Small intestine (tissue), 7 donors: Measurements from ENCODE around the gene CPVL. TPM values are rescaled to one million over a fixed set of nuclear protein-coding genes. Genes with fewer than 3 reads are reported as not detected.
"Not testable (repeated sequence)": the region's sequence is repeated elsewhere in the genome, so short reads cannot be mapped to it uniquely, and the experiment has no call there.

ENCODE experiments used
- DNase-seq, 2 donors: peaks; one replicate each; pipeline versions ENCODE4 v3.0.0 to v3.0.0-alpha.2; 2013
- FAIRE-seq: peaks from 2 replicates; lab custom pipeline; 2012; peaks lifted over from hg19 to GRCh38; lab: Jason Lieb, UNC
- H3K27ac ChIP-seq, 3 donors: one replicate each; pipeline ENCODE4 v1.5.1; 2013; ENCODE audit warnings: low read length in 2 of 3, mild to moderate bottlenecking in 2 of 3, control low read depth in 1 of 3, inconsistent platforms in 1 of 3, low read depth in 1 of 3, moderate library complexity in 1 of 3
- H3K27me3 ChIP-seq, 3 donors: one replicate each; pipeline ENCODE4 v1.6.1; 2013; ENCODE audit warnings: low read length in 3 of 3, inconsistent platforms in 1 of 3; ENCODE audit not compliant: control insufficient read depth in 3 of 3, insufficient read depth in 3 of 3
- H3K36me3 ChIP-seq, 3 donors: one replicate each; pipeline ENCODE4 v1.6.1; 2013; ENCODE audit warnings: low read length in 3 of 3, inconsistent platforms in 1 of 3, low read depth in 1 of 3, mild to moderate bottlenecking in 1 of 3, moderate library complexity in 1 of 3; ENCODE audit not compliant: control insufficient read depth in 3 of 3, insufficient read depth in 2 of 3
- H3K4me1 ChIP-seq, 3 donors: one replicate each; pipeline ENCODE4 v1.6.1; 2013; ENCODE audit warnings: low read length in 2 of 3, inconsistent platforms in 1 of 3, low read depth in 1 of 3, mild to moderate bottlenecking in 1 of 3, moderate library complexity in 1 of 3; ENCODE audit not compliant: control insufficient read depth in 3 of 3, insufficient read depth in 2 of 3
- H3K4me3 ChIP-seq, 3 donors: one replicate each; pipeline ENCODE4 v1.5.1; 2013; ENCODE audit warnings: low read length in 3 of 3, control low read depth in 1 of 3, inconsistent platforms in 1 of 3, low read depth in 1 of 3, mild to moderate bottlenecking in 1 of 3, moderate library complexity in 1 of 3
- H3K9me3 ChIP-seq, 2 donors: one replicate each; pipeline ENCODE4 v1.6.1; 2013; ENCODE audit warnings: low read depth in 1 of 2, low read length in 1 of 2; ENCODE audit not compliant: control insufficient read depth in 2 of 2, insufficient read depth in 1 of 2
- WGBS, 3 donors: extraction: QIAGEN DNeasy Blood & Tissue Kit; methylation state at CpG; one replicate each; pipeline ENCODE4 v1.1.7; 2013; 5-methylcytosine and 5-hydroxymethylcytosine counted together
- polyA plus RNA-seq, 4 donors: library from polyadenylated mRNA; stranded (reverse) in 3 of 4; unstranded in 1 of 4; fragments of 200-250 nt in 3 of 4; fragments of 120-200 nt in 1 of 4; gene quantifications; one replicate each; pipeline versions ENCODE4 v1.2.1 to v1.2.3, GENCODE V29; 2013
- donor health status: healthy with polysubstance abuse.
- donor health status: control.
- donor health status: control.
- donor health status: Bipolar disorder and iron deficiency.
- donor health status: healthy.

CPVL gene
- polyA plus RNA-seq, 4 donors = 1.8 to 320 (median 11.2) TPM

- not testable (repeated sequence) for DNase-seq, FAIRE-seq, H3K4me1 ChIP-seq, H3K4me3 ChIP-seq, H3K9me3 ChIP-seq, H3K27me3 ChIP-seq, H3K27ac ChIP-seq
- peaks cover 0 to 16% (median 0%) of the 10 kb centered on the region in 3 donors for H3K36me3 ChIP-seq
- WGBS, 3 donors = 59 to 82% (median 62%) methylated on average over 2 of the region's 2 CpGs
Measured at GRCh38 chr7:29114266-29114665, 32.1 kb downstream of the CPVL start.

DNA sequence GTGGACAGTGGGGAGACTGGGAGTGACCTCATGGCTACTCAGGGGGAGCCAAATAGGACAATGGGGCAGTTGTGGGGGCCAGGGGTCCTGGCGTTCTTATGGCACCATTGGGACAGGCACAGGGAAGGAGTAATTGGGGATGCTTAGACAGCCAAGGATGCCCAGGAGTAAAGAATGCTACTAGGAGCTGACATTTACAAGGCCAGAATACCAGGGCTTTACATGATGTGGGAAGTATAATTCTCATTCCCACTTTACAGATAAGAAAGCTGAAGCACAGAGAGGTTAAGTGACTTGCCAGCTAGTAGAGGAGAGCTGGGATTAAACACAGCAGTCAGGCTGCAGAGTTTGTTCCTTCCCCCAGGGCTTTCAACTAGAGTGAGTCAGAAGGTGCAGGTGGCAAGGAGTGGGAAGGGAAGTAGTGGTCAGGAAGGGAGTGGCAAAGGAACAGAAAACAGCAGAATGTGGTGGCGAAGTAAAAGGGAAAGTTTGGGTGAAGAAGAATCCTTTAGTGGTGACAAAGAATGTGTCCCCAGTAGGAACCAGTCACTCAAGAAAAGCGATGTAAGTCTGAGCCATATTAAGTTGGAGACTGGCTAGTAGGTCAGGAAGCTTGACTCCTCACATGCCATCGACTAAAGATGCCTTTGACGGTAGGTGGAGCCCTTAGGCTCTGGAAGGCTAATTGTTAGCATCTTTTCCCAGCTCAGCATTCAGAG lies 32.8 kb downstream of the CPVL start:
- H3K4me3 ChIP-seq = no peak overlapping the region
- no peaks in the 10 kb centered on the region for H3K4me1 ChIP-seq
- 20 to 45% (median 25%) methylated on average over 5 of the region's 5 CpGs for WGBS, 3 donors
- H3K27ac ChIP-seq = no peak overlapping the region
- FAIRE-seq (no peak), DNase-seq (peak; percentile 54 to 73)
- no peaks in the 10 kb centered on the region for H3K27me3 ChIP-seq
- peaks cover 0 to 3% of the 10 kb centered on the region in 2 donors for H3K9me3 ChIP-seq
- peaks cover 0 to 10% (median 0%) of the 10 kb centered on the region in 3 donors for H3K36me3 ChIP-seq

- FAIRE-seq (no peak), DNase-seq (no peak)
- 68 to 87% (median 80%) methylated on average over 4 of the region's 4 CpGs for WGBS, 3 donors
- H3K9me3 ChIP-seq = peaks cover 0 to 3% of the 10 kb centered on the region in 2 donors
- H3K4me3 ChIP-seq = no peak overlapping the region
- H3K27ac ChIP-seq = no peak overlapping the region
- no peaks in the 10 kb centered on the region for H3K4me1 ChIP-seq
- H3K36me3 ChIP-seq = peaks cover 0 to 12% (median 0%) of the 10 kb centered on the region in 3 donors
- H3K27me3 ChIP-seq = no peaks in the 10 kb centered on the region
Measured at GRCh38 chr7:29112721-29113120, 33.6 kb downstream of the CPVL start.

DNA sequence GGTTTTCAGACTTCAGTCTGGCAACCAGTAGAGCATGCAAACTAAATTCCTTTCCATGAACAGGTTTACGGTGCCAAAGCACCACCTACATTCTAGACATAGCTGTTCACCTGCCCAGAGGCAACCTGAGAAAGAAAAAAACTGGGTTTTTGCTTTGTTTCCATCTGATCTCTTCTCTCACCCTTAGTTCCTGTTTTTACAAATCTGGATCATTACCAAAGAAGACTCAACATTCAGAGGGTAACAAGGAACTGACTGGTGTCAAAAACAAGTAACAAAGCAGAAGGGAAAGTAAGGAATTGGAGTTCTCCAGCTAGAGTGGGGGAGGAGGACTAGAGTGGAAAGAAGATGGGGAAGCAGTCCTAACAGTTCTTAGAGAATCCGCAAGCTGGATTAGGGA lies 36.4 kb downstream of the CPVL start:
- H3K9me3 ChIP-seq = peaks cover 0 to 3% of the 10 kb centered on the region in 2 donors
- no peak overlapping the region for H3K4me3 ChIP-seq
- FAIRE-seq (no peak), DNase-seq (no peak)
- H3K4me1 ChIP-seq = no peaks in the 10 kb centered on the region
- WGBS, 3 donors = 81 to 87% (median 84%) methylated on average over 2 of the region's 2 CpGs
- no peak overlapping the region for H3K27ac ChIP-seq
- no peaks in the 10 kb centered on the region for H3K27me3 ChIP-seq
- H3K36me3 ChIP-seq = peaks cover 0 to 22% (median 0%) of the 10 kb centered on the region in 3 donors

- Histone ChIP-seq H3K9me3 (peaks cover 0 to 3% of the 10 kb centered on the region in 2 donors), H3K36me3 (peaks cover 0 to 22% (median 0%) of the 10 kb centered on the region in 3 donors), H3K27ac (no peak overlapping the region), H3K4me3 (no peak overlapping the region), H3K4me1 (no peaks in the 10 kb centered on the region), H3K27me3 (no peaks in the 10 kb centered on the region)
- WGBS, 3 donors = 77 to 82% (median 81%) methylated on average over 3 of the region's 3 CpGs
- DNase-seq (no peak), FAIRE-seq (no peak)
Measured at GRCh38 chr7:29109358-29109757, 37.0 kb downstream of the CPVL start.

- no peaks in the 10 kb centered on the region for H3K27me3 ChIP-seq
- DNase-seq (no peak), FAIRE-seq (no peak)
- no peak overlapping the region for H3K4me3 ChIP-seq
- H3K36me3 ChIP-seq = peaks cover 0 to 19% (median 0%) of the 10 kb centered on the region in 3 donors
- H3K27ac ChIP-seq = no peak overlapping the region
- peaks cover 0 to 3% of the 10 kb centered on the region in 2 donors for H3K9me3 ChIP-seq
- WGBS, 3 donors = 81 to 94% (median 88%) methylated on average over 2 of the region's 2 CpGs
- no peaks in the 10 kb centered on the region for H3K4me1 ChIP-seq
Measured at GRCh38 chr7:29107056-29107455, 39.3 kb downstream of the CPVL start.

DNA sequence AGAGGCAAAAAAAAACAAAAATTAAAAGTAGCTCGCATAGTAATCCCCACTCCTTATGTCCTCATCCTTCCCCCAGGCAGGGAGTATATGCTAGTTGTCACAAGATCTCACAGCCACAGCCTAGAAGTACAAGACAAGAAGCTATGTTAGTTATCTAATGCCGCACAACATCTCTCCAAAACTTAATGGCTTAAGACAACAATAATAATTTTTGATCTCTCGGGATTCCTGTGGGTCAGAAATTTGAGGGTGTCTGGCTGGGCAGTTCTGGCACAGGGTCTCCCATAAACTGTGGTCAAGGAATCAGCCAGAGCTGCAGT lies 39.7 kb downstream of the CPVL start:
- H3K9me3 ChIP-seq = peaks cover 0 to 3% of the 10 kb centered on the region in 2 donors
- no peaks in the 10 kb centered on the region for H3K27me3 ChIP-seq
- no peak for FAIRE-seq
- no peak for DNase-seq
- 43 to 61% (median 46%) methylated on average over 3 of the region's 3 CpGs for WGBS, 3 donors
- no peak overlapping the region for H3K27ac ChIP-seq
- no peaks in the 10 kb centered on the region for H3K4me1 ChIP-seq
- no peak overlapping the region for H3K4me3 ChIP-seq
- H3K36me3 ChIP-seq = peaks cover 0 to 19% (median 0%) of the 10 kb centered on the region in 3 donors

DNA sequence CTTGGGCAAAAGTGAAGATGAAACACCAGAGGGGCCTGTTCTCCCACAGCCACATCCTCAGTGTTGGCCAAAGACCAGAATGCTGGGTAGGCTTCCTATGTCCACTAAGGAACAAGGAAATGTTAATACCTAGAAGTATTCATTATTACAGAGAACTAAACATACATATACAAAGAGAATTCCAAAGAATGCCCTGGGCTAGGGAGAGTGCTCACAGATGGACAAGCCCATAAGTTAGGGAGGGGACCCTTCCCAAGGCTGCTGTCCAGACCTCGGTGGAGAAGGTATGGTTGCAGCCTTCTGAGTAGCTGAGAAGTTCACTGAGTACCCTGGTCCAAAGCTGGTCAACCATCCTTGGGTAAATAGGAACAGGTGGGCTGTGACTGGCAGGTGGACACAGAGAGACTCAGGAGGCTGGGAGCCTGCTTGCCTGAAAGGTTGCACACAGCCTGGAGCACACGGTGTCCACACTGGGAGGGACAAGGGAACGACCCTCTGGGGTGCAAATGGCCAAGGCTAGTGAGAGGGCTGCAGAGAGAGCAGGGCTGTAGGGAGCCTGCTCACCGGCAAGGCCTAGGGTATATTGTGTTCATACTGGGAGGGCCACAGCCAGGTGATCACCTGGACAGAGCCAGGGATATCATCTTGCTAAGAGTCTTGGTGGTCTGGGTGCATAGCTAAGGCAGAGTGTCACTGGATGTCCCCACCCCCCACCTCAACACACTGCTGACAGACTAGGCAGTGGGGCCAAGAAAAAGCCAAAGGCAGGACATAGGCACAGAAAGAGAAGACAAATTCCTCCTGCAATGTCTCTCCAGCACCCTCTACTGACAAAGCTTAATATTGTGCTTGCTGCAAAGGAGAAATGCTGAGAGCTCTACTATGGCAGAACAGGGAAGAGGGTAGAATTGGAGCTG lies 40.3 kb downstream of the CPVL start:
- WGBS, 3 donors = 50 to 64% (median 61%) methylated on average over 4 of the region's 4 CpGs
- DNase-seq = peak; percentile 75 to 76

More for the DNA sequence above, 40.3 kb downstream of the CPVL start:
- no peak for FAIRE-seq
- no peaks in the 10 kb centered on the region for H3K27me3 ChIP-seq
- peaks cover 0 to 14% (median 0%) of the 10 kb centered on the region in 3 donors for H3K36me3 ChIP-seq
- H3K4me3 ChIP-seq = no peak overlapping the region
- peaks cover 0 to 3% of the 10 kb centered on the region in 2 donors for H3K9me3 ChIP-seq
- no peaks in the 10 kb centered on the region for H3K4me1 ChIP-seq
- H3K27ac ChIP-seq = no peak overlapping the region
